ENCODE data around the gene WFIKKN2. TPM values are rescaled to one million over a fixed set of nuclear protein-coding genes. Genes with fewer than 3 reads are reported as not detected.

Gene WFIKKN2
- total RNA-seq, 1 donor = under 0.01 TPM

DNA sequence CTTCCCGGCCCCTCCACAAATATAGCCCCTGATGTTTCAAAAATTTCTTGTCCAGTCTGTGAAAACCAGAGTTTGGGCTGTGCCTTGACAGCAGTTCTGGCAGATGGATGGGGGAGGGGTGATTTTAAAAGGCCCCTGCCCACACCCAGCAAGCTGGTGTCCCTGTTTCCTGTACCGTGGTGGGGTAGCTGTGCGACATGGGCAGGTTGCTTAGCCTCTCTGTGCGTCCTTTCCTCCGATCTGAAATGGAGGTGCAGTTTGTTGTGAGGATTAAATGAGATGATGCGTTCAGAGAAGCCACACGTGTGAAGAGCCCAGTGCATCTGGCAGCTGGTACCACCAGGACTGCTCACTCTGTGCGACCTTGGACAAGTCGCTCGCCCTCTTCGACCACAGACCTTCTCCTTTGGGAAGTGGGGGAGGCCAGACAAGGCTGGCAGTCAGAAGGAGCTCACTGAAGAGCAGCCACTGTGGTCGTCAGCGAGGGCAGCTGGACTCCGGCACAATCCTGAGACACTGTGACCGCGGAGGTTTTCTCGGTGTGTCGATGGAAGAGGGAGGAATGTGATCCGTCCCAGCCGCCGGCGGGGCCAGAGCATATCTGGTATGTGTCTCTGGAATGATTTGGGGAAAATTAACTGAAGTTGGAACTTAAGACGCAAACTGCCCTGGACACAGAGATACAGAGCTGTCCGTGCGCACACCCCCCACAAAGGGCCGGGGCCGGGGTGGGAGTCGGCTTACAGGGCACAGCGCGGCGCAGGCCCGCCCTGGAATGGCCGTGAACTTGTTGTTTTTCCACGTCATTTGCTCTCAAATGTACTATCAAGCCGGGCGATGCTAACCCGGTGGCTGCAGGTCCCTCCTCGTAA is 721 bp upstream of the WFIKKN2 start:
- Histone ChIP-seq H3K36me3 (ENCODE audit: insufficient read depth, low read length) (no peaks in the 10 kb centered on the region), H3K4me1 (ENCODE audit: insufficient read depth, low read length) (peaks cover 5% of the 10 kb centered on the region), H3K4me2 (ENCODE audit: insufficient read depth, low read length) (peak overlapping the region; percentile 88), H3K27me3 (ENCODE audit: insufficient read depth, low read length) (no peaks in the 10 kb centered on the region), H3K9me3 (ENCODE audit: low read depth, low read length) (no peaks in the 10 kb centered on the region), H3K27ac (ENCODE audit: low read depth, low read length) (no peak overlapping the region), H3K79me2 (ENCODE audit: insufficient read depth, low read length) (no peaks in the 10 kb centered on the region), H2AFZ (ENCODE audit: low read length) (peak overlapping the region; percentile 93), H3K4me3 (ENCODE audit: insufficient read depth, low read length) (peak overlapping the region; percentile 66), H4K20me1 (ENCODE audit: insufficient read depth, low read length) (no peaks in the 10 kb centered on the region)
- TF ChIP-seq, protein P1, sequence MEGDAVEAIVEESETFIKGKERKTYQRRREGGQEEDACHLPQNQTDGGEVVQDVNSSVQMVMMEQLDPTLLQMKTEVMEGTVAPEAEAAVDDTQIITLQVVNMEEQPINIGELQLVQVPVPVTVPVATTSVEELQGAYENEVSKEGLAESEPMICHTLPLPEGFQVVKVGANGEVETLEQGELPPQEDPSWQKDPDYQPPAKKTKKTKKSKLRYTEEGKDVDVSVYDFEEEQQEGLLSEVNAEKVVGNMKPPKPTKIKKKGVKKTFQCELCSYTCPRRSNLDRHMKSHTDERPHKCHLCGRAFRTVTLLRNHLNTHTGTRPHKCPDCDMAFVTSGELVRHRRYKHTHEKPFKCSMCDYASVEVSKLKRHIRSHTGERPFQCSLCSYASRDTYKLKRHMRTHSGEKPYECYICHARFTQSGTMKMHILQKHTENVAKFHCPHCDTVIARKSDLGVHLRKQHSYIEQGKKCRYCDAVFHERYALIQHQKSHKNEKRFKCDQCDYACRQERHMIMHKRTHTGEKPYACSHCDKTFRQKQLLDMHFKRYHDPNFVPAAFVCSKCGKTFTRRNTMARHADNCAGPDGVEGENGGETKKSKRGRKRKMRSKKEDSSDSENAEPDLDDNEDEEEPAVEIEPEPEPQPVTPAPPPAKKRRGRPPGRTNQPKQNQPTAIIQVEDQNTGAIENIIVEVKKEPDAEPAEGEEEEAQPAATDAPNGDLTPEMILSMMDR (IDR thresholded peaks at IDR 0.05; ENCODE audit: extremely low read depth, low read depth, low read length) = no peak
- DNase-seq (ENCODE audit: insufficient read length, low spot score, missing footprints) = peak; percentile 92

DNA sequence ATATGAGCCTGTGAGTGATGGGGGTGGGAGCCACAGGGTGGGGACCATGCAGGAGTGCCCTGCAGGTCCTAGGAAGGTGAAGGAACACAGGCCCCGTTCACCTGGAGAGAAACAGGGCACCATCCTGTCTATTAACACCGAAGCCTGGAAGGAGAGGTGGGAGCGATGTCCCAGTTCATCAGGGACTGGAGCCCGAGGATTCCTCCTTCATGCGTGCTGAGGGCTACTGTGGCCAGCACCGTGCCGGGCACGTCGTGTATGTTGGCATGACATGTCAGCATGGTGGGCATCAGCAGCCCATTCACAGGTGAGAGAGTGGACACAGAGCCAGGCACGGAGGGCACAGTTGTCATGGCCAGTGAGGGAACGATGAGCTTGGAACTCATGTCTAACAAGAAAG is 1.4 kb downstream of the WFIKKN2 start:
- H3K27ac ChIP-seq (ENCODE audit: low read depth, low read length) = no peak overlapping the region
- H2AFZ ChIP-seq (ENCODE audit: low read length) = no peak overlapping the region
- peaks cover 3% of the 10 kb centered on the region for H3K4me1 ChIP-seq (ENCODE audit: insufficient read depth, low read length)
- no peaks in the 10 kb centered on the region for H4K20me1 ChIP-seq (ENCODE audit: insufficient read depth, low read length)
- no peaks in the 10 kb centered on the region for H3K27me3 ChIP-seq (ENCODE audit: insufficient read depth, low read length)
- no peaks in the 10 kb centered on the region for H3K9me3 ChIP-seq (ENCODE audit: low read depth, low read length)
- no peaks in the 10 kb centered on the region for H3K36me3 ChIP-seq (ENCODE audit: insufficient read depth, low read length)
- H3K4me2 ChIP-seq (ENCODE audit: insufficient read depth, low read length) = no peak overlapping the region
- no peak for DNase-seq (ENCODE audit: insufficient read length, low spot score, missing footprints)
- TF ChIP-seq, protein P1 (IDR thresholded peaks at IDR 0.05; ENCODE audit: extremely low read depth, low read depth, low read length) = no peak
- no peaks in the 10 kb centered on the region for H3K79me2 ChIP-seq (ENCODE audit: insufficient read depth, low read length)
- no peak overlapping the region for H3K4me3 ChIP-seq (ENCODE audit: insufficient read depth, low read length)

DNA sequence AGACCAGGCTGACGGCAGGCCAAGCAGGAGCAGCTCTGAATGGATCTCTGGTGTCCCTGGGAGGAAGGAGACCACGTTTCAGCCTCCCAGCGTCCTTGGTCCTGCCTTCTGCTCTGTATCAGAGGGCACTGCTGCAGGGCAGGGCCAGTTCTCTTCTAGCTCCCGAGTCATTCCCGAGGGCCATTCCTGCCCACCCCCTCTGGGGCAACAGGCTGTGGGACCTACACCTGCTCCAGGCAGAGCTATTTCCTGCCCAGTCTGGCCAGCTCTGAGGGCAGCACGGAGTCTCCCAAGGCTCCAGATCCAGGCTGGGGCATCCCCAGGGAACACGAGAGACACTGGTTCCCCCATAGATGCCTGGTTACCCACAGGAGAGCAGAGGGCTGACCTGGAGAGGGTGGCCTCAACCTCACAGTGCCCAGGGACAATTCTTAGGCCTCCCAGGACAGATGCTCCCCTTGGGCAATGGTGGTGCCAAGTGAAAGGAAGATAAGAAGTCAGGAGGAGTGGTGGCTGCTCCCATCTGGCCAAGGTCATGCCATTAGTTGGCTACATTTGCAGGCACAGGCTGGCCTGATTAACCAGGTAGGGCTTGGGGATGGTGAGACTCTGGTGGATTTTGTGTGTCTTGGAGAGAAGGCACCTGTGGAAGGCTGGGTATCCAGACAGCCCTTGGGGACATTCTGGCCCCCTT is 2.0 kb downstream of the WFIKKN2 start:
- DNase-seq (ENCODE audit: insufficient read length, low spot score, missing footprints) = no peak
- no peaks in the 10 kb centered on the region for H3K36me3 ChIP-seq (ENCODE audit: insufficient read depth, low read length)
- TF ChIP-seq, protein P1 (IDR thresholded peaks at IDR 0.05; ENCODE audit: extremely low read depth, low read depth, low read length) = no peak
- no peaks in the 10 kb centered on the region for H4K20me1 ChIP-seq (ENCODE audit: insufficient read depth, low read length)
- H3K27ac ChIP-seq (ENCODE audit: low read depth, low read length) = no peak overlapping the region
- no peaks in the 10 kb centered on the region for H3K79me2 ChIP-seq (ENCODE audit: insufficient read depth, low read length)
- H3K9me3 ChIP-seq (ENCODE audit: low read depth, low read length) = no peaks in the 10 kb centered on the region
- no peak overlapping the region for H3K4me2 ChIP-seq (ENCODE audit: insufficient read depth, low read length)
- H3K4me3 ChIP-seq (ENCODE audit: insufficient read depth, low read length) = no peak overlapping the region
- peaks cover 3% of the 10 kb centered on the region for H3K4me1 ChIP-seq (ENCODE audit: insufficient read depth, low read length)
- no peaks in the 10 kb centered on the region for H3K27me3 ChIP-seq (ENCODE audit: insufficient read depth, low read length)
- no peak overlapping the region for H2AFZ ChIP-seq (ENCODE audit: low read length)

Measured in osteoblast (primary cell).